K562 (cell line): ENCODE measurements around the gene ADORA1. TPM values are rescaled to one million over a fixed set of nuclear protein-coding genes. Genes with fewer than 3 reads are reported as not detected.

ENCODE experiments used
- ATAC-seq: fragments of 200-7000 bp; cut with Tn5 transposase; 3 replicates; pipeline ENCODE4 v1.9.1; 2020; ENCODE audit warnings: moderate library complexity
- BruUV-seq: library from RNA; stranded (reverse); fragments of 400-500 nt; replicated peaks from 2 replicates; lab custom pipeline; 2021; lab: Mats Ljungman, UMichigan
- CTCF ChIA-PET: fragments of 300-600 bp; formaldehyde crosslinking; extraction: SDS; loops from one replicate; lab custom pipeline; 2021; ENCODE audit warnings: low intra/inter-chr PET ratio; lab: Yijun Ruan, JAX
- POLR2A ChIA-PET: fragments of 300-600, 350-650 bp; sonication (Branson Sonifier 250); formaldehyde crosslinking; extraction: SDS; loops from one replicate; lab custom pipeline; 2021; ENCODE audit warnings: antibody characterized with exemption, inconsistent platforms; lab: Yijun Ruan, JAX
- DNase-seq, 4 experiments: peaks; one replicate each; pipeline versions ENCODE4 v3.0.0 to v3.0.0-alpha.2; 2011 to 2018; ENCODE audit warnings: low spot score in 3 of 4, mixed read lengths in 3 of 4; ENCODE audit errors: extremely low read depth in 1 of 4
- FAIRE-seq: peaks from 2 replicates; lab custom pipeline; 2011; peaks lifted over from hg19 to GRCh38; lab: Jason Lieb, UNC
- H2AFZ ChIP-seq: 2 replicates; pipeline ENCODE4 v1.6.0; 2011; ENCODE audit warnings: low read depth, low read length, control low read depth, inconsistent platforms
- H3K27ac ChIP-seq: fragments of 200-600 bp; 3 replicates; pipeline ENCODE4 v1.8.0; 2011; ENCODE audit warnings: low read depth, mild to moderate bottlenecking, control low read depth, inconsistent platforms, low read length, moderate library complexity, mixed read lengths; ENCODE audit errors: extremely low read depth
- H3K27me3 ChIP-seq, 2 experiments: fragments of 300-600 bp in 1 of 2; 2 replicates in 1 of 2; 3 replicates in 1 of 2; pipeline versions ENCODE4 v1.6.0 to v1.8.0; 2011; ENCODE audit warnings: inconsistent platforms in 2 of 2, low read length in 2 of 2, mild to moderate bottlenecking in 1 of 2, mixed read lengths in 1 of 2, moderate library complexity in 1 of 2; ENCODE audit not compliant: control insufficient read depth in 2 of 2, insufficient read depth in 2 of 2
- H3K36me3 ChIP-seq: fragments of 300-600 bp; 3 replicates; pipeline ENCODE4 v1.8.0; 2011; ENCODE audit warnings: mild to moderate bottlenecking, low read length, inconsistent platforms; ENCODE audit not compliant: control insufficient read depth, insufficient read depth
- H3K4me1 ChIP-seq, 2 experiments: fragments of 200-600 bp in 1 of 2; replicated peaks in 1 of 2; 2 replicates in 1 of 2; 3 replicates in 1 of 2; pipeline versions ENCODE4 v1.5.1 to v1.8.0; 2011; ENCODE audit warnings: inconsistent platforms in 2 of 2, low read length in 2 of 2, mild to moderate bottlenecking in 1 of 2, mixed read lengths in 1 of 2, moderate library complexity in 1 of 2; ENCODE audit not compliant: control insufficient read depth in 2 of 2, insufficient read depth in 2 of 2
- H3K4me2 ChIP-seq: 2 replicates; pipeline ENCODE4 v1.6.1; 2011; ENCODE audit warnings: low read length, control low read depth, inconsistent platforms, mixed read lengths; ENCODE audit not compliant: insufficient read depth
- H3K4me3 ChIP-seq: fragments of 200-600 bp; sonication (generic), shearing (Covaris generic); 2 replicates; pipeline ENCODE4 v1.5.1; 2016; ENCODE audit warnings: control low read depth, inconsistent platforms
- H3K79me2 ChIP-seq: fragments of 200-600 bp; 3 replicates; pipeline ENCODE4 v1.8.0; 2011; ENCODE audit warnings: low read length, inconsistent platforms; ENCODE audit not compliant: control insufficient read depth, insufficient read depth
- H3K9ac ChIP-seq, 2 experiments: 2 replicates each; pipeline versions ENCODE4 v1.6.0 to v1.6.1; 2011; ENCODE audit warnings: low read depth in 2 of 2, low read length in 2 of 2, control low read depth in 1 of 2, inconsistent platforms in 1 of 2, mild to moderate bottlenecking in 1 of 2, mixed read lengths in 1 of 2; ENCODE audit not compliant: insufficient read depth in 1 of 2
- H3K9me1 ChIP-seq: one replicate; pipeline ENCODE4 v1.6.0; 2011; ENCODE audit warnings: inconsistent platforms, mild to moderate bottlenecking, low read length, moderate library complexity; ENCODE audit not compliant: control insufficient read depth, insufficient read depth
- H3K9me3 ChIP-seq: replicated peaks from 2 replicates; pipeline ENCODE4 v1.5.1; 2011; ENCODE audit warnings: low read depth, low read length, inconsistent platforms; ENCODE audit not compliant: control insufficient read depth, insufficient read depth
- H4K20me1 ChIP-seq: replicated peaks from 2 replicates; pipeline ENCODE4 v1.6.1; 2011; ENCODE audit warnings: low read length, inconsistent platforms, mixed read lengths; ENCODE audit not compliant: control insufficient read depth, insufficient read depth
- CBFB ChIP-seq: sonication (generic); formaldehyde crosslinking; IDR thresholded peaks from 2 replicates; pipeline ENCODE4 v1.4.0; 2020; ENCODE audit warnings: mild to moderate bottlenecking, missing genetic modification reagents
- COPS2 ChIP-seq: fragments of 450-650 bp; conservative IDR thresholded peaks from 2 replicates; pipeline ENCODE4 v1.6.1; 2016; ENCODE audit warnings: mild to moderate bottlenecking, moderate library complexity
- CREM ChIP-seq: IDR thresholded peaks from 2 replicates; pipeline ENCODE4 v1.6.1; 2014; ENCODE audit warnings: antibody characterized with exemption, low read depth
- ELF1 ChIP-seq: fragments of 200-800 bp; sonication (Bioruptor generic); IDR thresholded peaks from 2 replicates; pipeline ENCODE4 v1.6.1; 2016; ENCODE audit warnings: missing genetic modification characterization, missing compliant biosample characterization
- GABPA ChIP-seq: fragments of 200-800 bp; sonication (Bioruptor generic); conservative IDR thresholded peaks from 2 replicates; pipeline ENCODE4 v1.6.1; 2016; ENCODE audit warnings: low read depth, missing genetic modification characterization, missing compliant biosample characterization
- GATAD2A ChIP-seq: fragments of 450-650 bp; IDR thresholded peaks from 2 replicates; pipeline ENCODE4 v1.6.1; 2017
- MYC ChIP-seq, 2 experiments: fragments of 250-450 bp in 1 of 2; sonication (Bioruptor Pico) in 1 of 2; IDR thresholded peaks; 2 replicates each; pipeline versions ENCODE4 v1.5.1 to v1.6.1; 2012 to 2021; ENCODE audit warnings: low read depth in 2 of 2, borderline replicate concordance in 1 of 2, improper control_type of control experiment in 1 of 2, low read length in 1 of 2, mild to moderate bottlenecking in 1 of 2, moderate library complexity in 1 of 2
- NR2C1 ChIP-seq, 2 experiments: fragments of 450-650 bp; IDR thresholded peaks; 2 replicates each; pipeline ENCODE4 v1.6.1; 2017; ENCODE audit warnings: mild to moderate bottlenecking in 2 of 2, antibody characterized with exemption in 1 of 2, inconsistent platforms in 1 of 2, missing compliant biosample characterization in 1 of 2, missing genetic modification characterization in 1 of 2
- POLR2AphosphoS2 ChIP-seq: IDR thresholded peaks from 2 replicates; pipeline ENCODE4 v1.6.1; 2012; ENCODE audit warnings: low read length, improper control_type of control experiment
- POLR2AphosphoS5 ChIP-seq: IDR thresholded peaks from 2 replicates; pipeline ENCODE4 v1.6.1; 2011; ENCODE audit warnings: mild to moderate bottlenecking, low read depth, low read length, moderate library complexity; ENCODE audit not compliant: control insufficient read depth, insufficient read depth
- PTBP1 ChIP-seq: fragments of 200-400 bp; formaldehyde crosslinking; IDR thresholded peaks from 2 replicates; pipeline ENCODE4 v1.6.1; 2017; ENCODE audit warnings: low read depth, low read length
- RB1 ChIP-seq: fragments of 450-650 bp; IDR thresholded peaks from 2 replicates; pipeline ENCODE4 v1.6.1; 2017; ENCODE audit warnings: low read depth, mild to moderate bottlenecking
- SMC3 ChIP-seq: conservative IDR thresholded peaks from 2 replicates; pipeline ENCODE4 v1.6.1; 2011; ENCODE audit warnings: low read depth, low read length, improper control_type of control experiment; ENCODE audit not compliant: insufficient read depth
- TOE1 ChIP-seq, 2 experiments: fragments of 450-650 bp in 1 of 2; sonication (generic) in 1 of 2; formaldehyde crosslinking in 1 of 2; IDR thresholded peaks; 2 replicates each; pipeline versions ENCODE4 v1.7.1 to v1.8.0; 2016 to 2022; ENCODE audit warnings: borderline replicate concordance in 2 of 2, mild to moderate bottlenecking in 2 of 2, antibody characterized with exemption in 1 of 2, inconsistent platforms in 1 of 2, low read depth in 1 of 2, missing genetic modification reagents in 1 of 2, moderate library complexity in 1 of 2
- ZBED1 ChIP-seq: IDR thresholded peaks from 2 replicates; pipeline ENCODE4 v1.6.1; 2014
- ZBTB7A ChIP-seq: IDR thresholded peaks from 2 replicates; pipeline ENCODE4 v1.6.1; 2011; ENCODE audit warnings: low read depth, mild to moderate bottlenecking, low read length, moderate library complexity, borderline replicate concordance; ENCODE audit not compliant: control insufficient read depth
- ZZZ3 ChIP-seq: fragments of 450-650 bp; IDR thresholded peaks from 2 replicates; pipeline ENCODE4 v1.6.1; 2016; ENCODE audit warnings: antibody characterized with exemption, mild to moderate bottlenecking, moderate library complexity
- WGBS: fragments of 100-300 bp; shearing (Covaris generic); methylation state at CpG from one replicate; pipeline ENCODE4 v1.1.6; 2016; ENCODE audit warnings: low coverage, mixed read lengths; ENCODE audit not compliant: insufficient coverage; ENCODE audit errors: missing lambda C conversion rate; 5-methylcytosine and 5-hydroxymethylcytosine counted together
- in situ Hi-C: fragments of 300-500 bp; cut with MboI; formaldehyde crosslinking; loops from 4 replicates; pipeline ENCODE4 v1.15.0; 2018; ENCODE audit warnings: inconsistent platforms, mixed read lengths
- intact Hi-C: fragments of 100-400 bp; cut with micrococcal nuclease; formaldehyde crosslinking; loops from 2 replicates; pipeline ENCODE4 v1.14.2; 2022
- polyA plus RNA-seq, 8 experiments: library from polyadenylated mRNA; depleted of rRNA in 4 of 8; stranded (reverse) in 5 of 8; unstranded in 3 of 8; fragments of >200 nt; fragmentation: Nextera tagmentation in 2 of 8; fragmentation: Illumina TruSeq in 1 of 8; extraction: Ambion mirVana in 2 of 8; extraction: Trizol in 1 of 8; gene quantifications; 2 replicates each; pipeline versions ENCODE4 v1.2.1 to v1.2.3, GENCODE V29; 2011 to 2014; ENCODE audit warnings: inconsistent platforms in 1 of 8, missing spikeins in 1 of 8
- total RNA-seq, 7 experiments: library from RNA; depleted of rRNA in 6 of 7; stranded (reverse); fragments of >200 nt in 6 of 7; fragmentation: Illumina TruSeq in 2 of 7; extraction: Trizol in 2 of 7; gene quantifications; 2 replicates each; pipeline versions ENCODE4 v1.2.1 to v1.2.3, GENCODE V29; 2011 to 2021; ENCODE audit warnings: low replicate concordance in 1 of 7
- TF ChIP-seq, protein P1 (sequence below), 3 experiments: IDR thresholded peaks in 2 of 3; conservative IDR thresholded peaks in 1 of 3; 2 replicates each; pipeline ENCODE4 v1.5.1; 2011 to 2012; ENCODE audit warnings: low read length in 3 of 3, mild to moderate bottlenecking in 3 of 3, control low read depth in 2 of 3, improper control_type of control experiment in 1 of 3, inconsistent platforms in 1 of 3, low read depth in 1 of 3, mixed read lengths in 1 of 3, moderate library complexity in 1 of 3; ENCODE audit not compliant: insufficient read depth in 2 of 3

The ADORA1 gene
- total and polyA plus RNA-seq, 9 of the 15 experiments (the other 6 are each of a cell fraction or from before 2014, with no cell fraction given) = not detected

DNA sequence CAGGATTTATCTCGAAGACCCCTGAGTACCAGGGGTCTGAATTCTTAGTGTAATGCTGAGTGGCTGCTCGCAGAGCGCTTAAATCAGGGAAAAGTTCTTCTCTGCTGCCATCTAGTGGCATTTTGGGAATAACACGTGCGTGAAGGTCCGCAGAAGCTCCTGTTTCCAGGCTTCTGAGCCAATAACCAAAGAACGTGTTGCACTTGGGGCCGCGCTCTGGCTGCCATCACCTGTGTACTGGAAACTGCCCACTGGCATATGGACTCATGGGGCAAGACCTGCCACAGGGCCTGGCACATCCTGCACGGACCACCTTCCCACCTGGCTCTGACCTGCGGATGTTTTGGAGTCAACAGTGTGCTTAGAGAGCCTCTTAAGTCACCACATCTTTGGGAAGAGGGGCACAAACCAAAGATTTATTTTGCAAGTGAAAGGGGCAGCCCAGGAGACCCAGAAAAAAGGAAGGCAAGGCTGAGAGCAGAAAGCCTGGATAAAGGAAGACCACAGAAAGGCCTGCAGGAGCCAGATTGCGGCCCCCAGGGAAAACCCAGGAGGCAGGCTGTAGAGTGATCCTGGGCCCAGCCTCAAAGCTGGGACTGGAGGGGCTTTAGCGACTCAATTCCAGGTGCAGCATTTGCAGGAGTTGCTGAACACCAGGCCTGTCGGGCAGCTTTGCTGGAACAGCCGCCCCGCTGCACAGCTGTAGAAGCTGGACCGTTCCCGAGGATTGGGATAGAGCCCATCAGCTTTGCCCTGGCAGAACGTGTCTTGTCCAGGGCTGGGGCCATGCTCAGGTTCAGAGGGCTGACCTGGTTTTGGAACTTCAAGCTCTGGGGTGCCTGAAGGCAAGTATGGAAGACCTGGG, 89.0 kb downstream of the ADORA1 start:
- no peak overlapping the region for H3K27ac ChIP-seq
- no TSS peak for BruUV-seq
- no peaks in the 10 kb centered on the region for H3K9me3 ChIP-seq
- DNase-seq = peak; percentile 71 to 82 (median 75)
- H3K36me3 ChIP-seq = no peaks in the 10 kb centered on the region
- no peak overlapping the region for H2AFZ ChIP-seq
- peak; percentile 94 for ATAC-seq
- H3K9ac ChIP-seq = no peak overlapping the region
- CTCF ChIA-PET = interaction anchor here (0.6 to 2.4 kb wide), 7 partner anchors 50 to 1573 kb away, joined by 3 to 24 read pairs (median 3); no protein-coding TSS in a partner anchor
- intact Hi-C loops (loop anchor here (1.0 to 2.0 kb wide), 4 partner anchors 52 to 177 kb away; no protein-coding TSS in a partner anchor), in situ Hi-C loops (loop anchor here (5.0 kb wide), 1 partner anchor 184 kb away; no protein-coding TSS in a partner anchor)
- FAIRE-seq = peak; percentile 96
- H3K4me3 ChIP-seq = no peak overlapping the region
- H3K27me3 ChIP-seq = peaks cover 17 to 61% of the 10 kb centered on the region in 2 experiments
- no peaks in the 10 kb centered on the region for H3K79me2 ChIP-seq
- H3K4me2 ChIP-seq = no peak overlapping the region
- no peaks in the 10 kb centered on the region for H3K9me1 ChIP-seq
- POLR2A ChIA-PET = interaction anchor here (0.6 to 1.9 kb wide), 10 partner anchors 9 to 143 kb away, joined by 3 to 10 read pairs (median 3); no protein-coding TSS in a partner anchor
- peaks cover 14% of the 10 kb centered on the region for H4K20me1 ChIP-seq
- H3K4me1 ChIP-seq = no peaks in the 10 kb centered on the region
- 3% methylated on average over 19 of the region's 19 CpGs for WGBS
- no peak for TF ChIP-seq NR2C1 (IDR thresholded peaks at IDR 0.05)
- TF ChIP-seq NR2C1 (tag; IDR thresholded peaks at IDR 0.05) = no peak
- peak; percentile 27; the same call in 1 of the 2 replicates for TF ChIP-seq RB1
- TF ChIP-seq, protein P1, sequence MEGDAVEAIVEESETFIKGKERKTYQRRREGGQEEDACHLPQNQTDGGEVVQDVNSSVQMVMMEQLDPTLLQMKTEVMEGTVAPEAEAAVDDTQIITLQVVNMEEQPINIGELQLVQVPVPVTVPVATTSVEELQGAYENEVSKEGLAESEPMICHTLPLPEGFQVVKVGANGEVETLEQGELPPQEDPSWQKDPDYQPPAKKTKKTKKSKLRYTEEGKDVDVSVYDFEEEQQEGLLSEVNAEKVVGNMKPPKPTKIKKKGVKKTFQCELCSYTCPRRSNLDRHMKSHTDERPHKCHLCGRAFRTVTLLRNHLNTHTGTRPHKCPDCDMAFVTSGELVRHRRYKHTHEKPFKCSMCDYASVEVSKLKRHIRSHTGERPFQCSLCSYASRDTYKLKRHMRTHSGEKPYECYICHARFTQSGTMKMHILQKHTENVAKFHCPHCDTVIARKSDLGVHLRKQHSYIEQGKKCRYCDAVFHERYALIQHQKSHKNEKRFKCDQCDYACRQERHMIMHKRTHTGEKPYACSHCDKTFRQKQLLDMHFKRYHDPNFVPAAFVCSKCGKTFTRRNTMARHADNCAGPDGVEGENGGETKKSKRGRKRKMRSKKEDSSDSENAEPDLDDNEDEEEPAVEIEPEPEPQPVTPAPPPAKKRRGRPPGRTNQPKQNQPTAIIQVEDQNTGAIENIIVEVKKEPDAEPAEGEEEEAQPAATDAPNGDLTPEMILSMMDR (IDR thresholded peaks at IDR 0.05 in 2 of 3, conservative IDR thresholded peaks at IDR 0.05 in 1 of 3; ENCODE audit: insufficient read depth in 2 of 3, low read depth in 1 of 3, low read length in 3 of 3) = peak; percentile 84 to 93 (median 86)
- TF ChIP-seq PTBP1 = no peak
- TF ChIP-seq POLR2AphosphoS5 = no peak
- TF ChIP-seq GABPA (tag) = no peak
- TF ChIP-seq CREM = peak; percentile 44; the same call in 1 of the 2 replicates
- no peak for TF ChIP-seq POLR2AphosphoS2
- TF ChIP-seq CBFB (CRISPR knock-in tag) = no peak
- TF ChIP-seq ZBTB7A = peak; percentile 35; the same call in 1 of the 2 replicates
- TF ChIP-seq ZZZ3 = no peak
- TF ChIP-seq COPS2 = no peak
- TF ChIP-seq ELF1 (tag) = no peak
- peak; percentile 69 for TF ChIP-seq MYC (IDR thresholded peaks at IDR 0.05; ENCODE audit: low read depth, low read length)
- no peak for TF ChIP-seq MYC (CRISPR knock-in tag; IDR thresholded peaks at IDR 0.05; ENCODE audit: borderline replicate concordance, low read depth)
- no peak for TF ChIP-seq GATAD2A
- no peak for TF ChIP-seq ZBED1
- TF ChIP-seq SMC3 = peak; percentile 85
- TF ChIP-seq TOE1 (IDR thresholded peaks at IDR 0.05; ENCODE audit: borderline replicate concordance) = no peak
- TF ChIP-seq TOE1 (CRISPR knock-in tag; IDR thresholded peaks at IDR 0.05; ENCODE audit: borderline replicate concordance, low read depth) = no peak
